ENCODE measurements around the gene ALKBH5. TPM values are rescaled to one million over a fixed set of nuclear protein-coding genes. Genes with fewer than 3 reads are reported as not detected.
"Not testable (repeated sequence)": the region's sequence is repeated elsewhere in the genome, so short reads cannot be mapped to it uniquely, and the experiment has no call there.

ALKBH5 gene
- total RNA-seq, 1 donor from 2014 or later = 99.1 TPM

DNA sequence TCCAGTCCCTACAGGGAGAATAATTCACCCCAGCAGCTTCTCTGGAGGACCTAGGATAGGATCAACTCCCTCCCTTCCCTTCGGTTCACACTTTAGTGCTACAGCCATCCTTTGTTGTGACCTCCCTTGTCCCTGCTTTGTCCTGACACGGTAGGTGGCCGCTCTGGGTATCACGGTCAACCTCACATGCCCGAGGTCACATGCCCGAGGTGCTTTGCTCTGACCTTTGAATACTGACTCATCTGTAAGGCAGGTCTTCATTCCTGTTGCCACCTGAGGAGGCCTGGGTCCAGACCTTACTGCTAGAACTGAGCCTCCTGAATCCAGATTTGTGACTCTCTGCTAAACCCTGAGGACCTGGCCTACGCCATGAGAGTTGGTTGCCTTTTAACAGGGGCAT lies 19.7 kb downstream of the ALKBH5 start:
- H3K9me3 ChIP-seq = no peaks in the 10 kb centered on the region
- no peak overlapping the region for H3K27ac ChIP-seq
- peak; percentile 32 for ATAC-seq
- H3K36me3 ChIP-seq = peaks cover 48% of the 10 kb centered on the region
- no peaks in the 10 kb centered on the region for H3K27me3 ChIP-seq
- peaks cover 8% of the 10 kb centered on the region for H3K4me1 ChIP-seq
- TF ChIP-seq, protein P1, sequence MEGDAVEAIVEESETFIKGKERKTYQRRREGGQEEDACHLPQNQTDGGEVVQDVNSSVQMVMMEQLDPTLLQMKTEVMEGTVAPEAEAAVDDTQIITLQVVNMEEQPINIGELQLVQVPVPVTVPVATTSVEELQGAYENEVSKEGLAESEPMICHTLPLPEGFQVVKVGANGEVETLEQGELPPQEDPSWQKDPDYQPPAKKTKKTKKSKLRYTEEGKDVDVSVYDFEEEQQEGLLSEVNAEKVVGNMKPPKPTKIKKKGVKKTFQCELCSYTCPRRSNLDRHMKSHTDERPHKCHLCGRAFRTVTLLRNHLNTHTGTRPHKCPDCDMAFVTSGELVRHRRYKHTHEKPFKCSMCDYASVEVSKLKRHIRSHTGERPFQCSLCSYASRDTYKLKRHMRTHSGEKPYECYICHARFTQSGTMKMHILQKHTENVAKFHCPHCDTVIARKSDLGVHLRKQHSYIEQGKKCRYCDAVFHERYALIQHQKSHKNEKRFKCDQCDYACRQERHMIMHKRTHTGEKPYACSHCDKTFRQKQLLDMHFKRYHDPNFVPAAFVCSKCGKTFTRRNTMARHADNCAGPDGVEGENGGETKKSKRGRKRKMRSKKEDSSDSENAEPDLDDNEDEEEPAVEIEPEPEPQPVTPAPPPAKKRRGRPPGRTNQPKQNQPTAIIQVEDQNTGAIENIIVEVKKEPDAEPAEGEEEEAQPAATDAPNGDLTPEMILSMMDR (IDR thresholded peaks at IDR 0.05) = no peak
- intact Hi-C loops (cut with DNase I) = no loop called here
- DNase-seq = no peak
- H3K4me3 ChIP-seq = no peak overlapping the region

DNA sequence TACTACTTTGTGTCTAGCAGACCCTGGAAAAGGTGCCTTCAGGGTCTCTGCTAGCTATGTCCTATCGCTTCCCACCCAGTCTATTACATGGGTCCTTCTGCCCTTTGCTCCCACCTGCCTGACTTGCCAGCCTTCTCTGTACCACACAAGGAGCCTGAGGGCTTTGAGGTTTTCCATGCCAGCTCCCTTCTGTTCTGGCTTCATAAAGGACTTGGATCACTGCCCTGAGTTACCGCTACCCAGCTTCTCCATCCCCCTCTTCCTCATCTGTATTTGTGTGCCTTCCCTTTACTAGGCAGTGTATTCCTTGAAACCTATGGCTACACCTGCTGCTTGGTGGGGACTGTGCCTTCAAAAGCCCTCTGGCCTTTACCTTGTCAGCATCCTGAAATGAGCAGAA lies 22.2 kb downstream of the ALKBH5 start:
- no peaks in the 10 kb centered on the region for H3K9me3 ChIP-seq
- DNase-seq (no peak), ATAC-seq (no peak)
- H3K36me3 ChIP-seq = peaks cover 59% of the 10 kb centered on the region
- H3K27ac ChIP-seq = no peak overlapping the region
- intact Hi-C loops (cut with DNase I) = loop anchor here (2.0 kb wide), 1 partner anchor 31 kb away; no protein-coding TSS in a partner anchor
- H3K4me3 ChIP-seq = no peak overlapping the region
- TF ChIP-seq, protein P1 (IDR thresholded peaks at IDR 0.05) = no peak
- no peaks in the 10 kb centered on the region for H3K27me3 ChIP-seq
- H3K4me1 ChIP-seq = no peaks in the 10 kb centered on the region

DNA sequence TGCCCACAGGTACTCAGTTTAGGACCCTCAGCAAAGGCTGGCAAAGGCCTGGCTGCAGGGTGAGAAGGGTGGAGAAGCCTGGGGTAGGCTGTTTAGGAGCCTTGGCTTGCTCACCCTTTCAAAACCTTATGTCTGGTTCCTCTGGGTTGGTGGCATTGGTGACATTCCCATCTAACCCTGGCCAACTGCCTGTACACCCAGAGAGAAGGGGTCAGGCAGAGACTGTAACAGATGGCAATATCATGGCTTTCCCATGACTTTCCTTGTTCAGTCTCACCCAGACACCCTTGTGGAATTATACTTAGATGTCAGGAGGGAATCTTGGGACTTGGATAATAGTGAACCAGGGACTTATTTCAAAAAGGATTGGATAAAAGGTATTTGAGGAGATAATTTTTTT lies 23.3 kb downstream of the ALKBH5 start:
- H3K4me1 ChIP-seq = no peaks in the 10 kb centered on the region
- DNase-seq (no peak), ATAC-seq (no peak)
- H3K27ac ChIP-seq = no peak overlapping the region
- intact Hi-C loops (cut with DNase I) = loop anchor here (2.0 kb wide), 1 partner anchor 30 kb away; no protein-coding TSS in a partner anchor
- H3K9me3 ChIP-seq = no peaks in the 10 kb centered on the region
- H3K27me3 ChIP-seq = no peaks in the 10 kb centered on the region
- no peak overlapping the region for H3K4me3 ChIP-seq
- peaks cover 62% of the 10 kb centered on the region for H3K36me3 ChIP-seq
- TF ChIP-seq, protein P1 (IDR thresholded peaks at IDR 0.05) = no peak

DNA sequence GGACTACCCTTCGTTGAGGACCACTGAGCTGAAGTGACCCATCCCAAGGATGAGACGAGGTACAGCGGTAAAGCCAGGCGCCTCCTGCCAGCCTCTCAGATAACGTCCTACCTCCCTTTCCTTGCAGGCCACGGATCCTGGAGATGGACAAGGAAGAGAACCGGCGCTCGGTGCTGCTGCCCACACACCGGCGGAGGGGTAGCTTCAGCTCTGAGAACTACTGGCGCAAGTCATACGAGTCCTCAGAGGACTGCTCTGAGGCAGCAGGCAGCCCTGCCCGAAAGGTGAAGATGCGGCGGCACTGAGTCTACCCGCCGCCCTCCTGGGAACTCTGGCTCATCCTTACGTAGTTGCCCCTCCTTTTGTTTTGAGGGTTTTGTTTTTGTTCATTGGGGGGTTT lies 24.5 kb downstream of the ALKBH5 start:
- TF ChIP-seq, protein P1 (IDR thresholded peaks at IDR 0.05) = no peak
- intact Hi-C loops (cut with DNase I) = no loop called here
- no peak for DNase-seq
- peaks cover 62% of the 10 kb centered on the region for H3K36me3 ChIP-seq
- no peak overlapping the region for H3K4me3 ChIP-seq
- no peak for ATAC-seq
- no peaks in the 10 kb centered on the region for H3K4me1 ChIP-seq
- no peaks in the 10 kb centered on the region for H3K9me3 ChIP-seq
- no peaks in the 10 kb centered on the region for H3K27me3 ChIP-seq
- no peak overlapping the region for H3K27ac ChIP-seq

DNA sequence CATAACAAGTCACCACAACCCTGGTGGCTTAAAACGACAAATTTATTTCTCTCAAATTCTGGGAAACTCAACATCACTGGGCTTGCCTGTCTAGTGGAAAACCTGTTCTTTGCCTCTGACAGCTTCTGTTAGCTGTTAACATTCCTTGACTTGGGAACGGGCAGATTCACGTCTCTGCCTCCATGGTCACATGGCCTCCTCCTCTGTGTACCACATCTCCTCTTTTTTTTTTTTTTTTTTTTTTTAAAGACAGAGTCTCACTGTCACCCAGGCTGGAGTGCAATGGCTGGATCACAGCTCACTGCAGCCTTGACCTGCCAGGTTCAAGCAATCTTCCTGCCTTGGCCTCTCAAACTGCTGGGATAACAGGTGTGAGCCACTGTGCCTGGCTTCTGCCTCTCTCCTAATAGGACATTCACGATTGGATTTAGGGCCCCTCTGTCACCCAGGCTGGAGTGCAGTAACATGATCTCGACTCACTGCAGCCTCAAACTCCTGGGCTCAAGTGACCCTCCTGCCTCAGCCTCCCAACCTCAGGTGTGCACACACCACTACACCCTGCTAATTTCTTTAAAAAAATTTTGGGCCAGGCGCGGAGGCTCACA lies 30.1 kb downstream of the ALKBH5 start:
- Histone ChIP-seq H3K27ac (no peak overlapping the region), H3K36me3 (peaks cover 24% of the 10 kb centered on the region), H3K4me3 (no peak overlapping the region), H3K9me3 (no peaks in the 10 kb centered on the region), H3K27me3 (no peaks in the 10 kb centered on the region), H3K4me1 (peaks cover under 1% of the 10 kb centered on the region)
- DNase-seq (no peak), ATAC-seq (no peak)
- intact Hi-C loops (cut with DNase I) = no loop called here
- TF ChIP-seq, protein P1 (IDR thresholded peaks at IDR 0.05) = no peak

DNA sequence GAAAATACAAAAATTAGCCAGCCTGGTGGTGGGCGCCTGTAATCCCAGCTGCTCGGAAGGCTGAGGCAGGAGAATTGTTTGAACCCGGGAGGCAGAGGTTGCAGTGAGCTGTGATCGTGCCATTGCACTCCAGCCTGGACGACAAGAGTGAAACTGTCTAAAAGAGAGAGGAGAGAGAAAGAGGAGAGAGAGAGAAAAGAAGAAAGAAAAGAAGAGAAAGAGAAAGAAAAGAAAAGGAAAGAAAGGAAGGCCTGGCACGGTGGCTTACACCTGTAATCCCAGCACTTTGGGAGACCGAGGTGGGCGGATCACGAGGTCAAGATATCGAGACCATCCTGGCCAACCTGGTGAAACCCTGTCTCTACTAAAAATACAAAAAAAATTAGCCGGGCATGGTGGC lies 33.3 kb downstream of the ALKBH5 start:
- DNase-seq; H3K4me3 ChIP-seq; H3K4me1 ChIP-seq; H3K9me3 ChIP-seq; H3K36me3 ChIP-seq; H3K27me3 ChIP-seq; H3K27ac ChIP-seq; ATAC-seq; intact Hi-C loops (cut with DNase I): not testable (repeated sequence)
